Measurements from ENCODE around the gene MRPL55. TPM values are rescaled to one million over a fixed set of nuclear protein-coding genes. Genes with fewer than 3 reads are reported as not detected.

The MRPL55 gene
- polyA plus RNA-seq, 1 donor from 2014 or later = 168 TPM

GRCh38 chr1:228110556-228110955 lies 1.5 kb upstream of the MRPL55 start:
- H3K27me3 ChIP-seq (ENCODE audit: insufficient read depth, low read depth, low read length) = no peaks in the 10 kb centered on the region
- H3K79me2 ChIP-seq (replicated peaks; ENCODE audit: insufficient read depth, low read length) = peaks cover 18% of the 10 kb centered on the region
- H3K9me3 ChIP-seq (ENCODE audit: low read length) = no peaks in the 10 kb centered on the region
- peak overlapping the region; percentile 82 for H3K4me3 ChIP-seq (ENCODE audit: low read length)
- no peaks in the 10 kb centered on the region for H3F3A ChIP-seq (ENCODE audit: insufficient read depth, low read length, poor library complexity, severe bottlenecking)
- no peak overlapping the region for H3K27ac ChIP-seq (ENCODE audit: low read length)
- H2AFZ ChIP-seq (ENCODE audit: low read depth, low read length) = no peak overlapping the region
- H4K20me1 ChIP-seq (ENCODE audit: insufficient read depth) = no peaks in the 10 kb centered on the region
- no peaks in the 10 kb centered on the region for H3K9me2 ChIP-seq (ENCODE audit: insufficient read depth, low read length)
- no peak for TF ChIP-seq TAF1 (IDR thresholded peaks at IDR 0.05; ENCODE audit: low read depth)
- no peak for TF ChIP-seq MXI1 (conservative IDR thresholded peaks at IDR 0.05; ENCODE audit: poor library complexity, severe bottlenecking)
- no peak for TF ChIP-seq RAD21 (conservative IDR thresholded peaks at IDR 0.05)
- TF ChIP-seq POLR2AphosphoS5 (IDR thresholded peaks at IDR 0.05) = no peak
- TF ChIP-seq SMC3 (conservative IDR thresholded peaks at IDR 0.05; ENCODE audit: poor library complexity) = no peak
- no peak for TF ChIP-seq EP300 (conservative IDR thresholded peaks at IDR 0.05; ENCODE audit: poor library complexity, severe bottlenecking)
- H3K36me3 ChIP-seq (ENCODE audit: insufficient read depth, low read length) = no peaks in the 10 kb centered on the region
- no peak overlapping the region for H3K9ac ChIP-seq (ENCODE audit: low read length)
- no peak overlapping the region for H3K4me2 ChIP-seq (ENCODE audit: low read length)

- H4K20me1 ChIP-seq (ENCODE audit: insufficient read depth) = no peaks in the 10 kb centered on the region
- peaks cover 18% of the 10 kb centered on the region for H3K79me2 ChIP-seq (replicated peaks; ENCODE audit: insufficient read depth, low read length)
- H3K9ac ChIP-seq (ENCODE audit: low read length) = peak overlapping the region; percentile 88
Measured at GRCh38 chr1:228109962-228110488, 926 bp upstream of the MRPL55 start.

More at GRCh38 chr1:228109962-228110488, 926 bp upstream of the MRPL55 start:
- H3K9me2 ChIP-seq (ENCODE audit: insufficient read depth, low read length) = no peaks in the 10 kb centered on the region
- peak overlapping the region; percentile 77 for H2AFZ ChIP-seq (ENCODE audit: low read depth, low read length)
- H3K4me2 ChIP-seq (ENCODE audit: low read length) = peak overlapping the region; percentile 84
- no peaks in the 10 kb centered on the region for H3K36me3 ChIP-seq (ENCODE audit: insufficient read depth, low read length)
- TF ChIP-seq, protein P1, sequence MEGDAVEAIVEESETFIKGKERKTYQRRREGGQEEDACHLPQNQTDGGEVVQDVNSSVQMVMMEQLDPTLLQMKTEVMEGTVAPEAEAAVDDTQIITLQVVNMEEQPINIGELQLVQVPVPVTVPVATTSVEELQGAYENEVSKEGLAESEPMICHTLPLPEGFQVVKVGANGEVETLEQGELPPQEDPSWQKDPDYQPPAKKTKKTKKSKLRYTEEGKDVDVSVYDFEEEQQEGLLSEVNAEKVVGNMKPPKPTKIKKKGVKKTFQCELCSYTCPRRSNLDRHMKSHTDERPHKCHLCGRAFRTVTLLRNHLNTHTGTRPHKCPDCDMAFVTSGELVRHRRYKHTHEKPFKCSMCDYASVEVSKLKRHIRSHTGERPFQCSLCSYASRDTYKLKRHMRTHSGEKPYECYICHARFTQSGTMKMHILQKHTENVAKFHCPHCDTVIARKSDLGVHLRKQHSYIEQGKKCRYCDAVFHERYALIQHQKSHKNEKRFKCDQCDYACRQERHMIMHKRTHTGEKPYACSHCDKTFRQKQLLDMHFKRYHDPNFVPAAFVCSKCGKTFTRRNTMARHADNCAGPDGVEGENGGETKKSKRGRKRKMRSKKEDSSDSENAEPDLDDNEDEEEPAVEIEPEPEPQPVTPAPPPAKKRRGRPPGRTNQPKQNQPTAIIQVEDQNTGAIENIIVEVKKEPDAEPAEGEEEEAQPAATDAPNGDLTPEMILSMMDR (IDR thresholded peaks at IDR 0.05; ENCODE audit: poor library complexity, severe bottlenecking) = no peak
- no peak for TF ChIP-seq TAF1 (IDR thresholded peaks at IDR 0.05; ENCODE audit: low read depth)
- TF ChIP-seq RAD21 (conservative IDR thresholded peaks at IDR 0.05) = no peak
- no peak for TF ChIP-seq REST (IDR thresholded peaks at IDR 0.05; ENCODE audit: borderline replicate concordance)
- TF ChIP-seq EZH2 (IDR thresholded peaks at IDR 0.05; ENCODE audit: borderline replicate concordance, insufficient read depth, low read length, poor library complexity, severe bottlenecking) = no peak
- no peak for TF ChIP-seq SMC3 (conservative IDR thresholded peaks at IDR 0.05; ENCODE audit: poor library complexity)
- no peak for TF ChIP-seq POLR2AphosphoS5 (IDR thresholded peaks at IDR 0.05)
- no peak for TF ChIP-seq EP300 (conservative IDR thresholded peaks at IDR 0.05; ENCODE audit: poor library complexity, severe bottlenecking)
- no peak for TF ChIP-seq MXI1 (conservative IDR thresholded peaks at IDR 0.05; ENCODE audit: poor library complexity, severe bottlenecking)
- H3K4me3 ChIP-seq (ENCODE audit: low read length) = peak overlapping the region; percentile 82
- no peaks in the 10 kb centered on the region for H3F3A ChIP-seq (ENCODE audit: insufficient read depth, low read length, poor library complexity, severe bottlenecking)
- no peaks in the 10 kb centered on the region for H3K9me3 ChIP-seq (ENCODE audit: low read length)
- no peaks in the 10 kb centered on the region for H3K27me3 ChIP-seq (ENCODE audit: insufficient read depth, low read depth, low read length)
- peak overlapping the region; percentile 76 for H3K27ac ChIP-seq (ENCODE audit: low read length)
